K562 (cell line): ENCODE results near the gene CFAP90. TPM values are rescaled to one million over a fixed set of nuclear protein-coding genes. Genes with fewer than 3 reads are reported as not detected.

Experiments
- ATAC-seq: fragments of 200-7000 bp; cut with Tn5 transposase; 3 replicates; pipeline ENCODE4 v1.9.1; 2020; ENCODE audit warnings: moderate library complexity
- BruUV-seq: library from RNA; stranded (reverse); fragments of 400-500 nt; replicated peaks from 2 replicates; lab custom pipeline; 2021; lab: Mats Ljungman, UMichigan
- CTCF ChIA-PET: fragments of 300-600 bp; formaldehyde crosslinking; extraction: SDS; loops from one replicate; lab custom pipeline; 2021; ENCODE audit warnings: low intra/inter-chr PET ratio; lab: Yijun Ruan, JAX
- POLR2A ChIA-PET: fragments of 300-600, 350-650 bp; sonication (Branson Sonifier 250); formaldehyde crosslinking; extraction: SDS; loops from one replicate; lab custom pipeline; 2021; ENCODE audit warnings: antibody characterized with exemption, inconsistent platforms; lab: Yijun Ruan, JAX
- DNase-seq, 4 experiments: peaks; one replicate each; pipeline versions ENCODE4 v3.0.0 to v3.0.0-alpha.2; 2011 to 2018; ENCODE audit warnings: low spot score in 3 of 4, mixed read lengths in 3 of 4; ENCODE audit errors: extremely low read depth in 1 of 4
- FAIRE-seq: peaks from 2 replicates; lab custom pipeline; 2011; peaks lifted over from hg19 to GRCh38; lab: Jason Lieb, UNC
- H2AFZ ChIP-seq: 2 replicates; pipeline ENCODE4 v1.6.0; 2011; ENCODE audit warnings: low read depth, low read length, control low read depth, inconsistent platforms
- H3K27ac ChIP-seq: fragments of 200-600 bp; 3 replicates; pipeline ENCODE4 v1.8.0; 2011; ENCODE audit warnings: low read depth, mild to moderate bottlenecking, control low read depth, inconsistent platforms, low read length, moderate library complexity, mixed read lengths; ENCODE audit errors: extremely low read depth
- H3K27me3 ChIP-seq, 2 experiments: fragments of 300-600 bp in 1 of 2; 2 replicates in 1 of 2; 3 replicates in 1 of 2; pipeline versions ENCODE4 v1.6.0 to v1.8.0; 2011; ENCODE audit warnings: inconsistent platforms in 2 of 2, low read length in 2 of 2, mild to moderate bottlenecking in 1 of 2, mixed read lengths in 1 of 2, moderate library complexity in 1 of 2; ENCODE audit not compliant: control insufficient read depth in 2 of 2, insufficient read depth in 2 of 2
- H3K36me3 ChIP-seq: fragments of 300-600 bp; 3 replicates; pipeline ENCODE4 v1.8.0; 2011; ENCODE audit warnings: mild to moderate bottlenecking, low read length, inconsistent platforms; ENCODE audit not compliant: control insufficient read depth, insufficient read depth
- H3K4me1 ChIP-seq, 2 experiments: fragments of 200-600 bp in 1 of 2; replicated peaks in 1 of 2; 2 replicates in 1 of 2; 3 replicates in 1 of 2; pipeline versions ENCODE4 v1.5.1 to v1.8.0; 2011; ENCODE audit warnings: inconsistent platforms in 2 of 2, low read length in 2 of 2, mild to moderate bottlenecking in 1 of 2, mixed read lengths in 1 of 2, moderate library complexity in 1 of 2; ENCODE audit not compliant: control insufficient read depth in 2 of 2, insufficient read depth in 2 of 2
- H3K4me2 ChIP-seq: 2 replicates; pipeline ENCODE4 v1.6.1; 2011; ENCODE audit warnings: low read length, control low read depth, inconsistent platforms, mixed read lengths; ENCODE audit not compliant: insufficient read depth
- H3K4me3 ChIP-seq: fragments of 200-600 bp; sonication (generic), shearing (Covaris generic); 2 replicates; pipeline ENCODE4 v1.5.1; 2016; ENCODE audit warnings: control low read depth, inconsistent platforms
- H3K79me2 ChIP-seq: fragments of 200-600 bp; 3 replicates; pipeline ENCODE4 v1.8.0; 2011; ENCODE audit warnings: low read length, inconsistent platforms; ENCODE audit not compliant: control insufficient read depth, insufficient read depth
- H3K9ac ChIP-seq, 2 experiments: 2 replicates each; pipeline versions ENCODE4 v1.6.0 to v1.6.1; 2011; ENCODE audit warnings: low read depth in 2 of 2, low read length in 2 of 2, control low read depth in 1 of 2, inconsistent platforms in 1 of 2, mild to moderate bottlenecking in 1 of 2, mixed read lengths in 1 of 2; ENCODE audit not compliant: insufficient read depth in 1 of 2
- H3K9me1 ChIP-seq: one replicate; pipeline ENCODE4 v1.6.0; 2011; ENCODE audit warnings: inconsistent platforms, mild to moderate bottlenecking, low read length, moderate library complexity; ENCODE audit not compliant: control insufficient read depth, insufficient read depth
- H3K9me3 ChIP-seq: replicated peaks from 2 replicates; pipeline ENCODE4 v1.5.1; 2011; ENCODE audit warnings: low read depth, low read length, inconsistent platforms; ENCODE audit not compliant: control insufficient read depth, insufficient read depth
- H4K20me1 ChIP-seq: replicated peaks from 2 replicates; pipeline ENCODE4 v1.6.1; 2011; ENCODE audit warnings: low read length, inconsistent platforms, mixed read lengths; ENCODE audit not compliant: control insufficient read depth, insufficient read depth
- CEBPG ChIP-seq, 3 experiments: fragments of 200-800 bp in 1 of 3; sonication (Bioruptor generic) in 1 of 3; sonication (generic) in 1 of 3; formaldehyde crosslinking in 1 of 3; IDR thresholded peaks in 2 of 3; conservative IDR thresholded peaks in 1 of 3; 2 replicates each; pipeline versions ENCODE4 v1.6.1 to v1.8.0; 2016 to 2022; ENCODE audit warnings: missing compliant biosample characterization in 2 of 3, missing genetic modification characterization in 2 of 3, mild to moderate bottlenecking in 1 of 3, missing genetic modification reagents in 1 of 3
- WGBS: fragments of 100-300 bp; shearing (Covaris generic); methylation state at CpG from one replicate; pipeline ENCODE4 v1.1.6; 2016; ENCODE audit warnings: low coverage, mixed read lengths; ENCODE audit not compliant: insufficient coverage; ENCODE audit errors: missing lambda C conversion rate; 5-methylcytosine and 5-hydroxymethylcytosine counted together
- in situ Hi-C: fragments of 300-500 bp; cut with MboI; formaldehyde crosslinking; loops from 4 replicates; pipeline ENCODE4 v1.15.0; 2018; ENCODE audit warnings: inconsistent platforms, mixed read lengths
- intact Hi-C: fragments of 100-400 bp; cut with micrococcal nuclease; formaldehyde crosslinking; loops from 2 replicates; pipeline ENCODE4 v1.14.2; 2022
- polyA plus RNA-seq, 8 experiments: library from polyadenylated mRNA; depleted of rRNA in 4 of 8; stranded (reverse) in 5 of 8; unstranded in 3 of 8; fragments of >200 nt; fragmentation: Nextera tagmentation in 2 of 8; fragmentation: Illumina TruSeq in 1 of 8; extraction: Ambion mirVana in 2 of 8; extraction: Trizol in 1 of 8; gene quantifications; 2 replicates each; pipeline versions ENCODE4 v1.2.1 to v1.2.3, GENCODE V29; 2011 to 2014; ENCODE audit warnings: inconsistent platforms in 1 of 8, missing spikeins in 1 of 8
- total RNA-seq, 7 experiments: library from RNA; depleted of rRNA in 6 of 7; stranded (reverse); fragments of >200 nt in 6 of 7; fragmentation: Illumina TruSeq in 2 of 7; extraction: Trizol in 2 of 7; gene quantifications; 2 replicates each; pipeline versions ENCODE4 v1.2.1 to v1.2.3, GENCODE V29; 2011 to 2021; ENCODE audit warnings: low replicate concordance in 1 of 7
- TF ChIP-seq, protein P1 (sequence below): fragments of 450-650 bp; IDR thresholded peaks from 2 replicates; pipeline ENCODE4 v1.6.1; 2018; ENCODE audit not compliant: partially characterized antibody

The CFAP90 gene
- total and polyA plus RNA-seq, 9 of the 15 experiments (the other 6 are each of a cell fraction or from before 2014, with no cell fraction given): not detected

DNA sequence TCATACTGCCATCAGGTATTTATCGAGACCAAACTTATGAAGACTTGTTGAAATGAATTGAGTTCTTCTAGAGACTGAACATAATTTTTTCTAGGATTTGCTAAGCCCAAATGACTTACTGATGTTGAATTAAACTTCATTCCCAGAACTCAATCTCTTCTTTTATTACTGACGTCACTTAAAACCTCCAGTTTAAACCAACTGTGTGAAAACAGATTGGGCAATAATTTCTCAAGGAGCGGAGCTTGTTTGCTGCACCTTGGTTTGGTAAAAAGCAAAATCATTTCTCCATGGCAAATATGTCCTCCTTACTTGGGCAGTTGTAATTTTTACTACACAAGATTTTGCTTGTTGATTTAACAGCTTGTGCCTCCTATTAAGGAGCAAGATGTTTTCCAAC lies 37.4 kb downstream of the CFAP90 start:
- no peaks in the 10 kb centered on the region for H3K79me2 ChIP-seq
- in situ Hi-C loops: no loop called here
- intact Hi-C loops: no loop called here
- H3K36me3 ChIP-seq: no peaks in the 10 kb centered on the region
- DNase-seq: no peak
- peaks cover 11 to 32% of the 10 kb centered on the region in 2 experiments for H3K27me3 ChIP-seq
- H3K9ac ChIP-seq: no peak overlapping the region
- no peak overlapping the region for H3K4me3 ChIP-seq
- peaks cover 2 to 4% of the 10 kb centered on the region in 2 experiments; a peak in 1 of 5 replicates for H3K4me1 ChIP-seq
- no peaks in the 10 kb centered on the region for H3K9me3 ChIP-seq
- no peak overlapping the region for H3K27ac ChIP-seq
- ChIA-PET CTCF (no interaction called here), POLR2A (interaction anchor here (1.0 kb wide), 1 partner anchor 18 kb away, joined by 3 read pairs; no protein-coding TSS in a partner anchor)
- ATAC-seq: no peak
- no TSS peak for BruUV-seq
- 0% methylated on average over 3 of the region's 3 CpGs for WGBS
- no peak overlapping the region for H2AFZ ChIP-seq
- H4K20me1 ChIP-seq: no peaks in the 10 kb centered on the region
- H3K4me2 ChIP-seq: no peak overlapping the region
- TF ChIP-seq CEBPG (CRISPR knock-in tag; IDR thresholded peaks at IDR 0.05): no peak
- TF ChIP-seq CEBPG (tag; conservative IDR thresholded peaks at IDR 0.05 in 1 of 2, IDR thresholded peaks at IDR 0.05 in 1 of 2): peak in 1 of 2 experiments; percentile 54; a peak in 2 of 4 replicates
- TF ChIP-seq, protein P1, sequence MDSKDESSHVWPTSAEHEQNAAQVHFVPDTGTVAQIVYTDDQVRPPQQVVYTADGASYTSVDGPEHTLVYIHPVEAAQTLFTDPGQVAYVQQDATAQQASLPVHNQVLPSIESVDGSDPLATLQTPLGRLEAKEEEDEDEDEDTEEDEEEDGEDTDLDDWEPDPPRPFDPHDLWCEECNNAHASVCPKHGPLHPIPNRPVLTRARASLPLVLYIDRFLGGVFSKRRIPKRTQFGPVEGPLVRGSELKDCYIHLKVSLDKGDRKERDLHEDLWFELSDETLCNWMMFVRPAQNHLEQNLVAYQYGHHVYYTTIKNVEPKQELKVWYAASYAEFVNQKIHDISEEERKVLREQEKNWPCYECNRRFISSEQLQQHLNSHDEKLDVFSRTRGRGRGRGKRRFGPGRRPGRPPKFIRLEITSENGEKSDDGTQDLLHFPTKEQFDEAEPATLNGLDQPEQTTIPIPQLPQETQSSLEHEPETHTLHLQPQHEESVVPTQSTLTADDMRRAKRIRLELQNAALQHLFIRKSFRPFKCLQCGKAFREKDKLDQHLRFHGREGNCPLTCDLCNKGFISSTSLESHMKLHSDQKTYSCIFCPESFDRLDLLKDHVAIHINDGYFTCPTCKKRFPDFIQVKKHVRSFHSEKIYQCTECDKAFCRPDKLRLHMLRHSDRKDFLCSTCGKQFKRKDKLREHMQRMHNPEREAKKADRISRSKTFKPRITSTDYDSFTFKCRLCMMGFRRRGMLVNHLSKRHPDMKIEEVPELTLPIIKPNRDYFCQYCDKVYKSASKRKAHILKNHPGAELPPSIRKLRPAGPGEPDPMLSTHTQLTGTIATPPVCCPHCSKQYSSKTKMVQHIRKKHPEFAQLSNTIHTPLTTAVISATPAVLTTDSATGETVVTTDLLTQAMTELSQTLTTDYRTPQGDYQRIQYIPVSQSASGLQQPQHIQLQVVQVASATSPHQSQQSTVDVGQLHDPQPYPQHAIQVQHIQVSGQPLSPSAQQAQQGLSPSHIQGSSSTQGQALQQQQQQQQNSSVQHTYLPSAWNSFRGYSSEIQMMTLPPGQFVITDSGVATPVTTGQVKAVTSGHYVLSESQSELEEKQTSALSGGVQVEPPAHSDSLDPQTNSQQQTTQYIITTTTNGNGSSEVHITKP: no peak
- H3K9me1 ChIP-seq: no peaks in the 10 kb centered on the region
- peak; percentile 19 for FAIRE-seq
